Measurements from ENCODE around the gene GTF2A2. TPM values are rescaled to one million over a fixed set of nuclear protein-coding genes. Genes with fewer than 3 reads are reported as not detected.
A peak's percentile ranks its signal among the peaks of the same experiment; 100 is the strongest.

GTF2A2 gene
- total RNA-seq, 6 experiments from 2014 or later, result 162 to 183 (median 183) TPM

DNA sequence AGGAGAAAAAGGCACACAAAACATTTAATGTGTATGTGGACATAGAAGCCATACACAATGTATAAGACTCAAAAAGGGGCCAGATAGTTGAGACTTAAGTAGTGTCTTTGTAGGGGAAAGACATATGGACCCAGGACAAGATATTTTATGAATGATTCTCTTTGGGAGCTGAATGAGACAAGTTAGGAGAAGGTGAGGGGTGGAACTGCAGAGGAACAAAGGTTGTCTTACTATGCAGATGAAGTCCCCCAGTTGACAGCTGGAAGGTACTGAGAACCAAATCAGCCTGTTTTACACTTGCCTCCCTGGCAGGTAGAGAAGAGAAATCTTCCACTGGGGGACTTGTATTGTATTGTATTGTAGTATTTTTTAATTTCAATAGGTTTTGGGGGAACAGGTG lies 60.7 kb downstream of the GTF2A2 start:
- Mint-ChIP-seq H3K27ac (no peak overlapping the region), H3K27me3 (ENCODE audit: insufficient read depth) (peaks cover 9% of the 10 kb centered on the region; the same call in 1 of the 2 replicates), H3K4me1 (ENCODE audit: low read depth) (peaks cover 13% of the 10 kb centered on the region), H3K4me3 (no peak overlapping the region), H3K9me3 (no peaks in the 10 kb centered on the region; the same call in 1 of the 2 replicates), H3K36me3 (ENCODE audit: low read depth) (no peaks in the 10 kb centered on the region)
- TF ChIP-seq, protein P1, sequence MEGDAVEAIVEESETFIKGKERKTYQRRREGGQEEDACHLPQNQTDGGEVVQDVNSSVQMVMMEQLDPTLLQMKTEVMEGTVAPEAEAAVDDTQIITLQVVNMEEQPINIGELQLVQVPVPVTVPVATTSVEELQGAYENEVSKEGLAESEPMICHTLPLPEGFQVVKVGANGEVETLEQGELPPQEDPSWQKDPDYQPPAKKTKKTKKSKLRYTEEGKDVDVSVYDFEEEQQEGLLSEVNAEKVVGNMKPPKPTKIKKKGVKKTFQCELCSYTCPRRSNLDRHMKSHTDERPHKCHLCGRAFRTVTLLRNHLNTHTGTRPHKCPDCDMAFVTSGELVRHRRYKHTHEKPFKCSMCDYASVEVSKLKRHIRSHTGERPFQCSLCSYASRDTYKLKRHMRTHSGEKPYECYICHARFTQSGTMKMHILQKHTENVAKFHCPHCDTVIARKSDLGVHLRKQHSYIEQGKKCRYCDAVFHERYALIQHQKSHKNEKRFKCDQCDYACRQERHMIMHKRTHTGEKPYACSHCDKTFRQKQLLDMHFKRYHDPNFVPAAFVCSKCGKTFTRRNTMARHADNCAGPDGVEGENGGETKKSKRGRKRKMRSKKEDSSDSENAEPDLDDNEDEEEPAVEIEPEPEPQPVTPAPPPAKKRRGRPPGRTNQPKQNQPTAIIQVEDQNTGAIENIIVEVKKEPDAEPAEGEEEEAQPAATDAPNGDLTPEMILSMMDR (IDR thresholded peaks at IDR 0.05), result no peak
- no peak for DNase-seq

DNA sequence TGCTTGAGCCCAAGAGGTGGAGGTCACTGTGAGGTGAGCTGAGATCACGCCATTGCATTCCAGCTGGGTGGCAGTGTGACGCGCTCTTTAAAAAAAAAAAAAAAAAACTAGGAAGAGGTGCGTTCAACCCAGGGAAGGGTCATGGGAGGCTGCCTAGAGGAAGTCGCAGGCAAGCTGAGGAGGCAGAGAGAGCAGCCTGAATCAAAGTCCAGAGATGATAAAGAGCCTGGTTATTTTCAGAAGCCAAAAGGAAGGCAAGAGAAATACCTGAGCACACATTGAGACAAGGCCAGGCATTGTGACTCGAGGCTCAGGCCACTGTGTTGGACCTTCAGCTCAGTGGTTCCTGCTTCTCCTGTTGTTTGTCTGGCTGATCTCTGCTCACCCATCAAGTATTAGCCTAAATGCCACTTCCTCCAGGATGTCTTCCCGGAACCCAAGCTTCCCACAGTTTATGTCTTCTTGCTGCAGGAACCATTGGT lies 61.8 kb downstream of the GTF2A2 start:
- Mint-ChIP-seq H3K36me3 (ENCODE audit: low read depth) (no peaks in the 10 kb centered on the region), H3K4me1 (ENCODE audit: low read depth) (peaks cover 13% of the 10 kb centered on the region), H3K4me3 (no peak overlapping the region), H3K27ac (no peak overlapping the region; the same call in 1 of the 2 replicates), H3K27me3 (ENCODE audit: insufficient read depth) (peaks cover 6% of the 10 kb centered on the region; the same call in 1 of the 2 replicates), H3K9me3 (no peaks in the 10 kb centered on the region; the same call in 1 of the 2 replicates)
- TF ChIP-seq, protein P1 (IDR thresholded peaks at IDR 0.05), result no peak
- DNase-seq, result no peak

DNA sequence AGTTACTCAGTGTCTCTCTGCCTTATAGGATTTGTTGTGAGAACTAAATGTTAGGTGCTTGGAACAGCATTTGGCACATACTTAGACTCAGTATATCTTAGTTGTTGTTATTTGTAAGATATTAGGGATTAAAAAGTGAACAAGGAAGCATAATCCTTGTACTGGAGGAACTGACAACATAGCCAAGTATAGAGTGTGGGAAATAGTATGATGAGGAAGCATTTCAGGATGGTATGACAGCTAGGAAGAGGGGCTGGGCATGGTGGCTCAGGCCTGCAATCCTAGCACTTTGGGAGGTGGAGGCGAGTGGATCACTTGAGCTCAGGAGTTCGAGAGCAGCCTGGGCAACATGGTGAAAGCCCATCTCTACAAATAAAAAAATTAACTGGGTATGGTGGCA lies 62.3 kb downstream of the GTF2A2 start:
- H3K9me3 Mint-ChIP-seq, result no peaks in the 10 kb centered on the region; the same call in 1 of the 2 replicates
- no peak overlapping the region for H3K4me3 Mint-ChIP-seq
- H3K4me1 Mint-ChIP-seq (ENCODE audit: low read depth), result peaks cover 13% of the 10 kb centered on the region
- peak overlapping the region; percentile 75 for H3K27ac Mint-ChIP-seq
- no peak for DNase-seq
- peaks cover 6% of the 10 kb centered on the region; the same call in 1 of the 2 replicates for H3K27me3 Mint-ChIP-seq (ENCODE audit: insufficient read depth)
- TF ChIP-seq, protein P1 (IDR thresholded peaks at IDR 0.05), result no peak
- no peaks in the 10 kb centered on the region for H3K36me3 Mint-ChIP-seq (ENCODE audit: low read depth)

DNA sequence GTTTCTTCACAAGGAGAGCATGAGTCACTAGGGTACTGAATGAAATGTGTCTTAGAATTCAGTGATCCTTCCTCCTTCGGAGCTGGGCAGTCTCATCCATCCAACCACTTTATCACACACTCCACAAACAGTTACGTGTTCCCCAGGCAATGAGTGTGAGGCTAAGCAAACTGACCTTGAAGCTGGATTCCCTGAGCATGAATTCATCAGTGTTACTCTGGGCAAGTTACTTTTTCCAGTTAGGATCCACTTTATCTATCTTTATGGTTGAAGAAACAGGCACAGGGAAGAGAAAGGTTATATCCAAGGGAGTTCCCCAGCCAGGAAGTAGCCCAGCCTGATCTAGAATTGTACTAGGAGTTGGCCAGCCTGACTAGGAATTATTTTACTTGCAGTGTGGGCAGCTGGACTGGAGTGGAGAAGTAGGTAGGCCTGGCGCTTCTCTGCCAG lies 62.8 kb downstream of the GTF2A2 start:
- H3K27ac Mint-ChIP-seq, result peak overlapping the region; percentile 75
- H3K27me3 Mint-ChIP-seq (ENCODE audit: insufficient read depth), result peaks cover 5% of the 10 kb centered on the region; the same call in 1 of the 2 replicates
- no peaks in the 10 kb centered on the region for H3K36me3 Mint-ChIP-seq (ENCODE audit: low read depth)
- no peaks in the 10 kb centered on the region for H3K9me3 Mint-ChIP-seq
- DNase-seq, result peak; percentile 69
- TF ChIP-seq, protein P1 (IDR thresholded peaks at IDR 0.05), result no peak
- no peak overlapping the region for H3K4me3 Mint-ChIP-seq
- H3K4me1 Mint-ChIP-seq (ENCODE audit: low read depth), result peaks cover 13% of the 10 kb centered on the region

DNA sequence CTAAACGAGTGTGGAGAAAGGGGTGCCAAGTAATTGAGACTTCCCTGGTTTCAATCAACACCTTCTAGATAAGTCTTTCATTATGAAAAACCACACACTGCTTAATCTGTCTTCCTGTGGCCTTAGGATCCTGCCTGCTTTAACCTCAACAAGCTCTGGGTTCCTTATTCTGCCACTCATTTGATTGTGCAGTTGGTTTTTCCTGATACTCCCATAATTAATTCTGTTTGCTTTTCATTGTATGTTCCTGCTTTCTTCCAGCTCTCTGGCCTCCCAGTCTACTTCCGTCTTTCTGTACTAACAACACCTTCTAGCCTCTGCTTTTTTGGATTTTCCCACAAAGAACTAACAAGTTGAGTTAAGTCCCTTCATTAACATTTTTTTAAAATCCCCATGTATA lies 66.0 kb downstream of the GTF2A2 start:
- H3K36me3 Mint-ChIP-seq (ENCODE audit: low read depth), result no peaks in the 10 kb centered on the region
- TF ChIP-seq, protein P1 (IDR thresholded peaks at IDR 0.05), result no peak
- no peak for DNase-seq
- H3K27ac Mint-ChIP-seq, result no peak overlapping the region
- H3K9me3 Mint-ChIP-seq, result no peaks in the 10 kb centered on the region
- H3K4me1 Mint-ChIP-seq (ENCODE audit: low read depth), result peaks cover 13% of the 10 kb centered on the region
- H3K27me3 Mint-ChIP-seq (ENCODE audit: insufficient read depth), result no peaks in the 10 kb centered on the region; the same call in 1 of the 2 replicates
- no peak overlapping the region for H3K4me3 Mint-ChIP-seq
